ENCODE measurements around the gene NABP2.

- TF ChIP-seq RAD21 (conservative IDR thresholded peaks at IDR 0.05 in 1 of 2, IDR thresholded peaks at IDR 0.05 in 1 of 2) = no peak
- no peak for TF ChIP-seq FOSB (CRISPR knock-in tag; IDR thresholded peaks at IDR 0.05)
- TF ChIP-seq, protein P1, sequence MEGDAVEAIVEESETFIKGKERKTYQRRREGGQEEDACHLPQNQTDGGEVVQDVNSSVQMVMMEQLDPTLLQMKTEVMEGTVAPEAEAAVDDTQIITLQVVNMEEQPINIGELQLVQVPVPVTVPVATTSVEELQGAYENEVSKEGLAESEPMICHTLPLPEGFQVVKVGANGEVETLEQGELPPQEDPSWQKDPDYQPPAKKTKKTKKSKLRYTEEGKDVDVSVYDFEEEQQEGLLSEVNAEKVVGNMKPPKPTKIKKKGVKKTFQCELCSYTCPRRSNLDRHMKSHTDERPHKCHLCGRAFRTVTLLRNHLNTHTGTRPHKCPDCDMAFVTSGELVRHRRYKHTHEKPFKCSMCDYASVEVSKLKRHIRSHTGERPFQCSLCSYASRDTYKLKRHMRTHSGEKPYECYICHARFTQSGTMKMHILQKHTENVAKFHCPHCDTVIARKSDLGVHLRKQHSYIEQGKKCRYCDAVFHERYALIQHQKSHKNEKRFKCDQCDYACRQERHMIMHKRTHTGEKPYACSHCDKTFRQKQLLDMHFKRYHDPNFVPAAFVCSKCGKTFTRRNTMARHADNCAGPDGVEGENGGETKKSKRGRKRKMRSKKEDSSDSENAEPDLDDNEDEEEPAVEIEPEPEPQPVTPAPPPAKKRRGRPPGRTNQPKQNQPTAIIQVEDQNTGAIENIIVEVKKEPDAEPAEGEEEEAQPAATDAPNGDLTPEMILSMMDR (IDR thresholded peaks at IDR 0.05) = no peak
- TF ChIP-seq TP53 (CRISPR knock-in tag; IDR thresholded peaks at IDR 0.05) = no peak
- TF ChIP-seq EHMT2 (IDR thresholded peaks at IDR 0.05; ENCODE audit: low read depth) = no peak
These were observed 2.2 kb upstream of the NABP2 start, which contains the start of gene RNF41 for GRCh38 chr12:56221757-56222530.
